Right cardiac atrium (tissue), 5 donors: Measurements from ENCODE around the gene CCDC82. TPM values are rescaled to one million over a fixed set of nuclear protein-coding genes. Genes with fewer than 3 reads are reported as not detected.

Experiments used
- ATAC-seq, 2 donors: fragments of 200-7000 bp; cut with Tn5 transposase; one replicate each; pipeline versions ENCODE4 v1.8.0 to v1.9.1; 2020; ENCODE audit warnings: moderate library complexity in 2 of 2, mild to moderate bottlenecking in 1 of 2
- DNase-seq, 3 donors: peaks; one replicate each; pipeline ENCODE4 v3.0.0-alpha.2; 2020
- H3K27ac ChIP-seq: one replicate; pipeline ENCODE4 v1.5.1; 2013; ENCODE audit warnings: mild to moderate bottlenecking, low read length, control low read depth, moderate library complexity
- H3K27me3 ChIP-seq: one replicate; pipeline ENCODE4 v1.6.1; 2013; ENCODE audit not compliant: control insufficient read depth, insufficient read depth
- H3K4me1 ChIP-seq: one replicate; pipeline ENCODE4 v1.6.1; 2013; ENCODE audit warnings: low read length; ENCODE audit not compliant: control insufficient read depth, insufficient read depth
- H3K4me3 ChIP-seq: one replicate; pipeline ENCODE4 v1.5.1; 2013; ENCODE audit warnings: low read length, control low read depth
- H3K9me3 ChIP-seq: one replicate; pipeline ENCODE4 v1.6.1; 2013; ENCODE audit warnings: low read length; ENCODE audit not compliant: control insufficient read depth
- WGBS: extraction: QIAGEN DNeasy Blood & Tissue Kit; methylation state at CpG from one replicate; pipeline ENCODE4 v1.1.7; 2013; 5-methylcytosine and 5-hydroxymethylcytosine counted together
- intact Hi-C, 4 donors: fragments of 100-400 bp; cut with DNase I; formaldehyde crosslinking; loops; one replicate each; pipeline versions ENCODE4 v1.11.0 to v1.14.0; 2022 to 2023
- polyA plus RNA-seq: library from polyadenylated mRNA; stranded (reverse); fragments of 200-250 nt; gene quantifications from one replicate; pipeline ENCODE4 v1.2.3, GENCODE V29; 2013
- total RNA-seq, 4 donors: library from RNA; stranded (reverse); fragmentation: NEBNext Ultra II Directional; extraction: Animal tissue kit (Norgen Biotek cat#: 25700); gene quantifications; one replicate each; pipeline ENCODE4 v1.2.1, GENCODE V29; 2021
- donor health status: healthy with polysubstance abuse.
- donor health status: DM: no; HTN: yes; CAD: no.
- donor health status: DM: no; HTN: no; CAD: no.
- donor health status: DM: no; HTN: yes; CAD: no; lungs with severe emphysema.
- donor health status: DM: yes; HTN: yes; CAD: no.

The CCDC82 gene
- total and polyA plus RNA-seq, 5 donors: 17.2 to 23.1 (median 18.7) TPM

DNA sequence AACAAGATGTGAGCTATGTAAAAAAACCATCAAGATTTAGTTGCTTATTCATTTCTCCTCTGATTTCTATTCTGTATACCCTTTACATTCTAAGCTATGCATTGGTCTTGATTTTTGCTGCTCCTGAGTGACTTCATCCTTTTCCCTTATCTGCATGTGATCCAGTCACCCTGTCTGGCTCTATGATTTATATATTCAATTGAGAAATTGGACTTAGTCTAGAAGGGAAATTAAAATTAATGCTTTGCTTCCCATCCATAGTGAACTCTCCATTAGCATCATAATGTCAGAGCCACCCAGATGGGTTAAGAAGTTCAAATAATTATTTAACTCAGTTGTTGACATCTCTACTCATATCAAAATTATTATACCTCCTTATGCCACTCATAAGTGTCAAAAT is 5.1 kb upstream of the CCDC82 start:
- H3K4me3 ChIP-seq: no peak overlapping the region

DNA sequence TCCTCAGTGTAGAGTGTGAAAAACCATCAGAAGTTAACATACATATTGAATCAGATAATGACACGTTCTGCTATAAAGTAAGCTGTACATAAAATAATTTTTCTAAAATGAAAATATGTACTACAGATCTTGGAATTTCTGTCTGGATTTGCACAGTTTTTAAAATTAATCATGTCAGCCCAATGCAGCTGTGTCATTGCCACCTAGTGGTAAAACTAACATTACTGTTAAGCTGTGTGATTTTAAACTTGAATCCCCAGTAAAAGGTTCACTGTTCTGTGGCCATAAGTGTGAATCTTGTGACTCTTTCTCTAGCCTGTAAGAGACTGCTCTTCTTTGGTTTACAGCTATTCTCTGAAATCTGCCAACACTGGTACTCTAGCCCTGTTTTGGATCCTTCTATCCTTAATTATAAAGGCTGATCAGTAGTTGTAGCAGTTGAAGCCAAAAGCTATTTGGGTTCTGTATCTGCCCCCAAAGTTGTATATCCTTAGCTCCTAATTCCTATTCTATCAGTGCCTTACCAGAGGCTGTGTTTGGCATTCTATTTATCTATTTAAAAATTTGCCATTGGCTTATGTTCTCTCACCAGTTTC is 4.1 kb upstream of the CCDC82 start:
- Histone ChIP-seq H3K4me3 (no peak overlapping the region), H3K4me1 (no peaks in the 10 kb centered on the region), H3K27ac (no peak overlapping the region), H3K9me3 (no peaks in the 10 kb centered on the region), H3K27me3 (no peaks in the 10 kb centered on the region)
- WGBS: 15% methylated on average over 1 of the region's 1 CpG
- intact Hi-C loops: loop anchor here in 1 of 4 donors (10.0 kb wide), 1 partner anchor 559 kb away; no protein-coding TSS in a partner anchor
- ATAC-seq (no peak), DNase-seq (no peak)

More for the DNA sequence above, 5.1 kb upstream of the CCDC82 start:
- DNase-seq: no peak
- Histone ChIP-seq H3K9me3 (no peaks in the 10 kb centered on the region), H3K4me1 (no peaks in the 10 kb centered on the region), H3K27me3 (no peaks in the 10 kb centered on the region), H3K27ac (no peak overlapping the region)
- no peak for ATAC-seq
- intact Hi-C loops: loop anchor here in 1 of 4 donors (10.0 kb wide), 1 partner anchor 560 kb away; no protein-coding TSS in a partner anchor

DNA sequence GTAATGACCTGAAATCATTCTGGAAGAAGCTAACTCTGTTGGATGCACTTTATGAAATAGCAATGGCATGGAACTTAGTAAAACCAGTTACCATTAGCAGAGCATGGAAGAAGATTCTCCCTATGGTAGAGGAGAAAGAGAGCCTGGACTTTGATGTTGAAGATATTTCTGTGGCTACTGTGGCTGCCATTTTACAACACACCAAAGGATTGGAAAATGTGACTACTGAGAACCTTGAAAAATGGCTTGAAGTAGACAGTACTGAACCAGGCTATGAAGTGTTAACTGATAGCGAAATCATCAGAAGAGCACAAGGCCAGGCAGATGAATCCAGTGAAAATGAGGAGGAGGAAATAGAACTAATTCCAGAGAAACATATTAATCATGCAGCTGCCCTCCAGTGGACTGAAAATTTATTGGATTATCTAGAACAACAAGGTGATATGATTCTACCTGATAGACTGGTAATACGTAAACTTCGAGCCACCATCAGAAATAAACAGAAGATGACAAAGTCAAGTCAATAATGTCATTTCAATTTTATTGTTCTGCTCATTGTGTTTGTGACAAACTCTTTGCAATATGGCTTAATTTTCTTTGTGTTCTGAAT is 2.1 kb upstream of the CCDC82 start:
- WGBS: 96% methylated on average over 3 of the region's 3 CpGs
- no peak overlapping the region for H3K27ac ChIP-seq
- H3K9me3 ChIP-seq: no peaks in the 10 kb centered on the region
- no peaks in the 10 kb centered on the region for H3K4me1 ChIP-seq
- intact Hi-C loops: loop anchor here in 1 of 4 donors (10.0 kb wide), 1 partner anchor 557 kb away; no protein-coding TSS in a partner anchor
- DNase-seq (no peak), ATAC-seq (no peak)
- no peak overlapping the region for H3K4me3 ChIP-seq
- no peaks in the 10 kb centered on the region for H3K27me3 ChIP-seq

DNA sequence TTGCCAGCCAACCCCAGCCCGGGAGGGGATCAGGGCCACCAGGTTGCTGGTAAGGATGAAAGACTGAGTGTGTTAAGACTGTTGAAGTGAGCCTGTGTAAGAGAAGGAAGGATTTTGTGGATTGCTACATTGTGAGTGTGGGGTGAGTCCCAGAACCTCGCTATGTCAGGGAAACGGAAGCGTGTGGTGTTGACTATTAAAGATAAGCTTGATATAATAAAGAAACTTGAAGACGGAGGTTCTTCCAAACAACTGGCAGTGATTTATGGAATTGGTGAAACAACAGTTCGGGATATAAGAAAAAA is 728 bp upstream of the CCDC82 start:
- Histone ChIP-seq H3K27ac (peak overlapping the region; percentile 69), H3K9me3 (no peaks in the 10 kb centered on the region), H3K4me3 (peak overlapping the region; percentile 93), H3K27me3 (no peaks in the 10 kb centered on the region), H3K4me1 (no peaks in the 10 kb centered on the region)
- no peak for DNase-seq
- peak; percentile 9 to 37 for ATAC-seq
- 10% methylated on average over 6 of the region's 6 CpGs for WGBS
- intact Hi-C loops: loop anchor here in 1 of 4 donors (10.0 kb wide), 1 partner anchor 556 kb away; no protein-coding TSS in a partner anchor

DNA sequence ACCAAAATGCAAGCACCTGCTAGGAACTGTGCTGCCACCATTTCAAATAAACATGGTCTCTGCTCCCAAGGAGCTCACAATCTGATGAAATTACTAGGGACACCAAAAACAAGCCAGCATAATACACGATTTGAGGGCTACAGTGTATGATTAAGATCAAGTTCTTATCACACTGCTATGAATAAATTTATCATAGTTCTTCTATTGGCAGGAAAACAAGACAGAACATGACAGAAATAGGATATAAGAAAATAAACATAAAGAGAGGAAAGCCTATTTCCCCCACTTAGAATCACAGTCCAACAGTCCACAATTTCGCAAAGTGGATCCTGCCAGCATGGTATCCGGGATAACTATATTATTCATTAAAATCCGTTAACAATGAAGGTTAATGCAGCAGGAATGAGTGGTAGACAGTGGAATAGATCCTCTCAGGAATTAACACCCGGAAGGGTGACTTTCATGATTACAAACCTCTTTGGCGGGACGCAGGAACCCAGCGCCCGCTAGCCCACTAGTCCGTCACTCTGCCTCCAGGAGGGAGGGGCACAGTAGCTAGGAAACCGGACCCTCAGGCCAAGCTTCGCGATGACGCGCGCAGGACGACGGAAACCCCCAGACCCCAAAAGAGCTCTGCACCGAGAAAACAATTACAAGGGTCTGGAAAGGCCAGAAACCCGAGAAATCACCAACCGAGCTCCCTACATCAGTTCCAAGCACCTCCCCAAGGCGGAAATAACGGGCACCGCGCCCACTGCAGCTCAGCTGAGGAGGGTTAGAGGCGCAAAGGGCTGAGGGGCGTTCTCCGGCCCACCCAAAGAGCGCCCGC is 607 bp downstream of the CCDC82 start:
- Histone ChIP-seq H3K4me3 (peak overlapping the region; percentile 93), H3K9me3 (no peaks in the 10 kb centered on the region), H3K4me1 (no peaks in the 10 kb centered on the region), H3K27ac (peak overlapping the region; percentile 67), H3K27me3 (no peaks in the 10 kb centered on the region)
- no peak for DNase-seq
- intact Hi-C loops: loop anchor here in 1 of 4 donors (10.0 kb wide), 1 partner anchor 554 kb away; no protein-coding TSS in a partner anchor
- WGBS: under 1% methylated on average over 30 of the region's 30 CpGs
- ATAC-seq: peak; percentile 59 to 70

DNA sequence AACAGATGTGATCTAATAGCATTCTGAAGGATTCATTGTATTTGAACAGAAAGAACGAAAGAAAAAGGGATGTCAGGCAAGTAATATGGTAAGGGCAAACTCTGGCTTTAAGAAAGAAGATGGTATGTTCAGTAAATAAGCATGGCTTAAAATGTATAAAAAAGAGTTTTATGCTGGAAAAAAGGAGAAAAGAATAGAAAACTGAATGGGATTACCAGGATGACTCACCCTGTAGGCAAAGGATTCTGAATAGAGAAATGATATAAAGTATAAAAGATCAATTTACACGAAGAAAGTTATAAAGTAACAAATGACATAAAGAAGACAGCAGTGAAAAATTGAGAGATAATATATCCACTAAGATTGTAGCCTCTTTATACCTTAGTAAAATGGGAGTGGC is 4.5 kb downstream of the CCDC82 start:
- H3K4me3 ChIP-seq: no peak overlapping the region
- no peaks in the 10 kb centered on the region for H3K9me3 ChIP-seq
- DNase-seq: no peak
- no peaks in the 10 kb centered on the region for H3K4me1 ChIP-seq
- no peak for ATAC-seq
- 81% methylated on average over 2 of the region's 2 CpGs for WGBS
- no peak overlapping the region for H3K27ac ChIP-seq
- no peaks in the 10 kb centered on the region for H3K27me3 ChIP-seq
- intact Hi-C loops: loop anchor here in 1 of 4 donors (10.0 kb wide), 1 partner anchor 550 kb away; no protein-coding TSS in a partner anchor

DNA sequence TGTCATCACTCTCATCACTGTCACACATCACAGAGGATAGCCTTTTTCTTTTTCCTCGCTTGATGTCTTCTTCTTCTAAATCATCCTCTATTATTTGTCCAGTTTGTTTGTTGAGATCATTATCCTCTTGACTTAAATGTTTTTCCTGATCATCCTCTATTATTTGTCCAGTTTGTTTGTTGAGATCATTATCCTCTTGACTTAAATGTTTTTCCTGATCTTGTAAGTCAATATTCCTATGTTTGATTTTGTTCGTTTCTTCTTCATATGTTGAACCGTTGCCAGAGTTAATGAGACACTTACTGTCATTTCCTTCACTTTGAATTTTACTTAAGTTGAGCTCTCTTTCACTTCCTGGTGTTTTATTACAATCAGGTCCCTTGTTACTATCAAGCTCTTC is 5.6 kb downstream of the CCDC82 start:
- DNase-seq (no peak), ATAC-seq (no peak)
- H3K27me3 ChIP-seq: no peaks in the 10 kb centered on the region
- intact Hi-C loops: loop anchor here in 1 of 4 donors (10.0 kb wide), 1 partner anchor 549 kb away; no protein-coding TSS in a partner anchor
- no peak overlapping the region for H3K4me3 ChIP-seq
- no peak overlapping the region for H3K27ac ChIP-seq
- no peaks in the 10 kb centered on the region for H3K4me1 ChIP-seq
- 63% methylated on average over 3 of the region's 3 CpGs for WGBS
- no peaks in the 10 kb centered on the region for H3K9me3 ChIP-seq

DNA sequence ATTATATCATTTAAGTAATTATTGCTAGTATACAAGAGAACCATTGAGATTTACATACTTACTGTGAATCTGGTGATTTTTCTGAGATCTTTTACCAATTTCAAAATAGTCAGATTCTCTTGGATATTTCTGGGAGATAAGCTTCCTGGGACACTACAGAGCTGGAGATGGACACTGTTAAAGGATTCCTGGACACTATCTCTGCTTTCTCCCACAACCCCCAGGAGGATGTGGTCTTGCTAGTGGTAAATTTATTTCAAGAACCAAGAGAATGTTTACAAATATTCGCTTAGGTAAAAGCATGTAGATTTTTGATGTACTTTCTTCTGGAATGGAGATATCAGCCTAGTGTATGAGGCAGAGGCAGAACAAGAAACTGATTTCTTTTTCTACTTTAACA is 12.9 kb downstream of the CCDC82 start:
- Histone ChIP-seq H3K9me3 (no peaks in the 10 kb centered on the region), H3K27ac (no peak overlapping the region), H3K4me3 (no peak overlapping the region), H3K4me1 (no peaks in the 10 kb centered on the region), H3K27me3 (no peaks in the 10 kb centered on the region)
- DNase-seq: no peak
- intact Hi-C loops: no loop called here
- no peak for ATAC-seq
- WGBS: 89% methylated on average over 1 of the region's 1 CpG

DNA sequence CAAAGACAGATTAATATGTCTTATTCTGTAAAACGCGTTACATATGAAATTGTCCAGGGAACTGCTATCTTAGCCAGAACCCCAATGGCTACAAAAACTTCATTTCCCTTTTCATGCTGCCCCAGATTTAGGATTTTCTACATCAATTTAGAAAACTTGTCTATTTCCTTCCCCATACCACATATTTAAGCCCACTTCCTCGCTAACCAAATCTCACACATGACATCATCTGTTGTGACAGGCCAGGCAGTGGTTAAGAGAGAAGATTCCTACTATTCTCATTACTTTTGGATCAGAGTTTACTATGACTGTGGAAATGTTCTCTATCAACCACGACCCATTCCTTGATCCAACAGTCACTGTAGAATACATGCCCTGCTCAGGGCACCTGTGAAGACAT is 15.9 kb downstream of the CCDC82 start:
- WGBS: 94% methylated on average over 4 of the region's 4 CpGs
- intact Hi-C loops: no loop called here

DNA sequence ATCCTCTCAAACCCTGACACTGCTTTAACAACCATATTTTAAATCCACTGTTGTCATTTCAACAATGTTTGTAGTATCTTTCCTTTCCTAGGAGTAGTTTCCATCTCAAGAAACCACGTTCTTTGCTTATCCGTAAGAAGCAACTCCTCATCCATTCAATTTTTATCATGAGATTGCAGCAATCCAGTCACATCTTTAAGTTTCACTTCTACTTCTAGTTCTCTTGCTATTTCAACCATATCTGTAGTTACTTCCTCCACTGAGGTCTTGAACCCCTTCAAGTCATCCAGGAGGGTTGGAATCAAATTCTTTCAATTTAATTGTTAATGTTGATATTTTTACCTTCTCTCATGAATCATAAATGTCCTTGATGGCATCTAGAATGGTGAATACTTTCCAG is 22.4 kb downstream of the CCDC82 start:
- Histone ChIP-seq H3K4me1 (no peaks in the 10 kb centered on the region), H3K27me3 (no peaks in the 10 kb centered on the region), H3K4me3 (no peak overlapping the region), H3K27ac (no peak overlapping the region), H3K9me3 (no peaks in the 10 kb centered on the region)
- ATAC-seq (no peak), DNase-seq (no peak)
- 91% methylated on average over 2 of the region's 2 CpGs for WGBS
- intact Hi-C loops: no loop called here

More for the DNA sequence above, 15.9 kb downstream of the CCDC82 start:
- no peak for ATAC-seq
- H3K27ac ChIP-seq: no peak overlapping the region
- no peaks in the 10 kb centered on the region for H3K9me3 ChIP-seq
- no peak for DNase-seq
- no peak overlapping the region for H3K4me3 ChIP-seq
- H3K4me1 ChIP-seq: no peaks in the 10 kb centered on the region
- H3K27me3 ChIP-seq: no peaks in the 10 kb centered on the region

DNA sequence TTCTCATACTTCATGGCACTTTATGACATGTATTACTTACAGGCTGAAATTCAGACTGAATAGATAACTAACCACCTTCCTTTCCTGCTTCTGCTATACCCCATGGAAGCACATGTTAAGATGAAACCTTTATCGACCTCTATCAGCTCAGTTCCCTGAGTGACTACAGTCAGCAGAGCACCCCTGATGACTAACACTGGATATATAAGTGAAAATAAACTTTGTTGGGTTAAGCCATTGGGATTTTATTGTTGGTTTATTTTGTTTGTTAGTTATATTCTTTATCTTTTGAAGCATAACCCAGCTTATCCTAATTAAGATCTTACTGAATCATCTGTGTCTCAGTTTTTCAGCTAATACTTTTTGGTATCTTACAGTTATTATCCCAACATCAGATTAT is 23.7 kb downstream of the CCDC82 start:
- H3K4me1 ChIP-seq: no peaks in the 10 kb centered on the region
- WGBS: 87% methylated on average over 1 of the region's 1 CpG
- intact Hi-C loops: no loop called here
- no peak overlapping the region for H3K4me3 ChIP-seq
- H3K27me3 ChIP-seq: no peaks in the 10 kb centered on the region
- no peak for DNase-seq
- H3K27ac ChIP-seq: no peak overlapping the region
- ATAC-seq: no peak
- H3K9me3 ChIP-seq: no peaks in the 10 kb centered on the region
